ENCODE data around the gene ZNF385B. TPM values are rescaled to one million over a fixed set of nuclear protein-coding genes. Genes with fewer than 3 reads are reported as not detected.

ZNF385B gene
- total and polyA plus RNA-seq, 2 donors (not counting 1 experiment from before 2014, with no cell fraction given) = not detected

- Histone ChIP-seq H3K9ac (ENCODE audit: low read length) (no peak overlapping the region), H3K36me3 (replicated peaks in 1 of 2; ENCODE audit: control extremely low read depth in 1 of 2, control insufficient read depth in 1 of 2, extremely low read depth in 1 of 2, insufficient read depth in 2 of 2, low read length in 1 of 2) (no peaks in the 10 kb centered on the region), H3K9me3 (ENCODE audit: control extremely low read depth in 1 of 3, control insufficient read depth in 2 of 3, insufficient read depth in 1 of 3, low read length in 2 of 3) (no peaks in the 10 kb centered on the region), H4K20me1 (ENCODE audit: control insufficient read depth, insufficient read depth, low read length, poor library complexity, severe bottlenecking) (no peaks in the 10 kb centered on the region), H3K4me3 (ENCODE audit: control extremely low read depth in 1 of 5, extremely low read depth in 1 of 5, insufficient read depth in 1 of 5, low read depth in 2 of 5, low read length in 4 of 5) (no peak overlapping the region), H3K79me2 (ENCODE audit: control insufficient read depth, insufficient read depth, low read length) (no peaks in the 10 kb centered on the region), H3K4me1 (ENCODE audit: control insufficient read depth in 2 of 2, insufficient read depth in 2 of 2, low read length in 2 of 2) (no peaks in the 10 kb centered on the region), H3K27ac (ENCODE audit: low read length in 2 of 2) (no peak overlapping the region), H3K27me3 (replicated peaks in 1 of 4; ENCODE audit: control extremely low read depth in 1 of 4, control insufficient read depth in 3 of 4, insufficient read depth in 4 of 4, low read length in 3 of 4) (no peaks in the 10 kb centered on the region), H2AFZ (ENCODE audit: insufficient read depth, low read depth, low read length, poor library complexity, severe bottlenecking) (no peak overlapping the region), H3K4me2 (replicated peaks; ENCODE audit: low read depth, low read length, poor library complexity, severe bottlenecking) (no peak overlapping the region)
- ATAC-seq (ENCODE audit: low read depth) = no peak
- no peak for DNase-seq
- 0% methylated on average over 1 of the region's 2 CpGs for WGBS (ENCODE audit: insufficient coverage)
- H3K27me3 Mint-ChIP-seq = peaks cover 22% of the 10 kb centered on the region
- H3K4me3 Mint-ChIP-seq = no peak overlapping the region
- ChIA-PET POLR2A (no interaction called here), CTCF (no interaction called here)
- H3K27ac Mint-ChIP-seq = no peak overlapping the region
- no peak for TF ChIP-seq EZH2 (IDR thresholded peaks at IDR 0.05; ENCODE audit: borderline replicate concordance, insufficient read depth, low read depth, low read length, poor library complexity, severe bottlenecking)
- TF ChIP-seq CTCF (IDR thresholded peaks at IDR 0.05) = no peak
- no peaks in the 10 kb centered on the region for H3K9me3 Mint-ChIP-seq (ENCODE audit: insufficient read depth)
- intact Hi-C loops (cut with micrococcal nuclease) = no loop called here
- H3K4me1 Mint-ChIP-seq = no peaks in the 10 kb centered on the region
Observed at GRCh38 chr2:179565807-179566206, 295.6 kb downstream of the ZNF385B start.

GRCh38 chr2:179562330-179562885 lies 299.0 kb downstream of the ZNF385B start:
- no peak overlapping the region for H3K9ac ChIP-seq (ENCODE audit: low read length)
- no peak overlapping the region for H3K27ac ChIP-seq (ENCODE audit: low read length in 2 of 2)
- no peak overlapping the region for H3K4me2 ChIP-seq (replicated peaks; ENCODE audit: low read depth, low read length, poor library complexity, severe bottlenecking)
- H3K27me3 Mint-ChIP-seq = peaks cover 21% of the 10 kb centered on the region
- ChIA-PET CTCF (no interaction called here), POLR2A (no interaction called here)
- H4K20me1 ChIP-seq (ENCODE audit: control insufficient read depth, insufficient read depth, low read length, poor library complexity, severe bottlenecking) = no peaks in the 10 kb centered on the region
- no peak for TF ChIP-seq EZH2 (IDR thresholded peaks at IDR 0.05; ENCODE audit: borderline replicate concordance, insufficient read depth, low read depth, low read length, poor library complexity, severe bottlenecking)
- H2AFZ ChIP-seq (ENCODE audit: insufficient read depth, low read depth, low read length, poor library complexity, severe bottlenecking) = no peak overlapping the region
- H3K4me3 ChIP-seq (ENCODE audit: control extremely low read depth in 1 of 5, extremely low read depth in 1 of 5, insufficient read depth in 1 of 5, low read depth in 2 of 5, low read length in 4 of 5) = no peak overlapping the region
- H3K4me1 Mint-ChIP-seq = no peaks in the 10 kb centered on the region
- DNase-seq (no peak), ATAC-seq (ENCODE audit: low read depth) (no peak)
- no peak overlapping the region for H3K4me3 Mint-ChIP-seq
- intact Hi-C loops (cut with micrococcal nuclease) = no loop called here
- WGBS (ENCODE audit: insufficient coverage) = 20% methylated on average over 1 of the region's 8 CpGs
- H3K27me3 ChIP-seq (replicated peaks in 1 of 4; ENCODE audit: control extremely low read depth in 1 of 4, control insufficient read depth in 3 of 4, insufficient read depth in 4 of 4, low read length in 3 of 4) = no peaks in the 10 kb centered on the region
- H3K79me2 ChIP-seq (ENCODE audit: control insufficient read depth, insufficient read depth, low read length) = no peaks in the 10 kb centered on the region
- no peaks in the 10 kb centered on the region for H3K36me3 ChIP-seq (replicated peaks in 1 of 2; ENCODE audit: control extremely low read depth in 1 of 2, control insufficient read depth in 1 of 2, extremely low read depth in 1 of 2, insufficient read depth in 2 of 2, low read length in 1 of 2)
- no peak overlapping the region for H3K27ac Mint-ChIP-seq
- H3K4me1 ChIP-seq (ENCODE audit: control insufficient read depth in 2 of 2, insufficient read depth in 2 of 2, low read length in 2 of 2) = no peaks in the 10 kb centered on the region
- H3K9me3 ChIP-seq (ENCODE audit: control extremely low read depth in 1 of 3, control insufficient read depth in 2 of 3, insufficient read depth in 1 of 3, low read length in 2 of 3) = no peaks in the 10 kb centered on the region
- no peaks in the 10 kb centered on the region for H3K9me3 Mint-ChIP-seq (ENCODE audit: insufficient read depth)

All from B cell (primary cell).